Liver (tissue), 9 donors: ENCODE measurements around the gene CYREN. TPM values are rescaled to one million over a fixed set of nuclear protein-coding genes. Genes with fewer than 3 reads are reported as not detected.

ENCODE experiments used
- DNase-seq: peaks from one replicate; pipeline ENCODE4 v3.0.0-alpha.2; 2017; ENCODE audit warnings: low spot score
- H3K27ac ChIP-seq, 2 donors: one replicate each; pipeline ENCODE4 v1.7.0; 2013; ENCODE audit warnings: inconsistent platforms in 2 of 2, low read length in 2 of 2, control low read depth in 1 of 2, low read depth in 1 of 2, mild to moderate bottlenecking in 1 of 2
- H3K27me3 ChIP-seq, 4 donors: one replicate each; pipeline versions ENCODE4 v1.6.1 to v1.7.0; 2013; ENCODE audit warnings: low read length in 3 of 4, inconsistent platforms in 1 of 4, mild to moderate bottlenecking in 1 of 4, moderate library complexity in 1 of 4; ENCODE audit not compliant: control insufficient read depth in 4 of 4, insufficient read depth in 4 of 4
- H3K36me3 ChIP-seq, 4 donors: one replicate each; pipeline versions ENCODE4 v1.6.1 to v1.7.0; 2013; ENCODE audit warnings: low read length in 3 of 4, mild to moderate bottlenecking in 3 of 4, low read depth in 1 of 4, moderate library complexity in 1 of 4; ENCODE audit not compliant: control insufficient read depth in 4 of 4, insufficient read depth in 3 of 4
- H3K4me1 ChIP-seq, 4 donors: one replicate each; pipeline versions ENCODE4 v1.6.1 to v1.7.0; 2013; ENCODE audit warnings: low read length in 3 of 4, mild to moderate bottlenecking in 3 of 4, moderate library complexity in 1 of 4; ENCODE audit not compliant: control insufficient read depth in 4 of 4, insufficient read depth in 4 of 4
- H3K4me3 ChIP-seq, 3 donors: one replicate each; pipeline versions ENCODE4 v1.6.1 to v1.7.0; 2013; ENCODE audit warnings: low read length in 3 of 3, control low read depth in 1 of 3, low read depth in 1 of 3, mild to moderate bottlenecking in 1 of 3
- H3K9ac ChIP-seq, 2 donors: one replicate each; pipeline ENCODE4 v1.7.0; 2013; ENCODE audit warnings: low read length in 2 of 2, mild to moderate bottlenecking in 2 of 2, moderate library complexity in 2 of 2, control low read depth in 1 of 2, low read depth in 1 of 2
- H3K9me3 ChIP-seq, 4 donors: one replicate each; pipeline versions ENCODE4 v1.6.1 to v1.7.0; 2013; ENCODE audit warnings: low read length in 3 of 4; ENCODE audit not compliant: control insufficient read depth in 4 of 4
- ATF3 ChIP-seq: IDR thresholded peaks from 2 replicates; pipeline ENCODE4 v1.6.1; 2016; ENCODE audit warnings: antibody characterized with exemption
- CTCF ChIP-seq: fragments of 150-350 bp; IDR thresholded peaks from 2 replicates; pipeline ENCODE4 v1.5.1; 2017; ENCODE audit warnings: improper control_type of control experiment, low read depth, low read length; ENCODE audit not compliant: missing input control
- FOXA2 ChIP-seq: IDR thresholded peaks from 2 replicates; pipeline ENCODE4 v1.6.1; 2016; ENCODE audit warnings: antibody characterized with exemption
- JUND ChIP-seq, 2 donors: IDR thresholded peaks; 2 replicates each; pipeline ENCODE4 v1.6.1; 2016; ENCODE audit warnings: antibody characterized with exemption in 2 of 2
- MAX ChIP-seq: IDR thresholded peaks from 2 replicates; pipeline ENCODE4 v1.6.1; 2016; ENCODE audit warnings: antibody characterized with exemption
- NR2F2 ChIP-seq: IDR thresholded peaks from 2 replicates; pipeline ENCODE4 v1.6.1; 2016; ENCODE audit warnings: antibody characterized with exemption
- RAD21 ChIP-seq, 2 donors: IDR thresholded peaks; 2 replicates each; pipeline ENCODE4 v1.6.1; 2016; ENCODE audit warnings: antibody characterized with exemption in 2 of 2, mild to moderate bottlenecking in 2 of 2
- REST ChIP-seq: IDR thresholded peaks from 2 replicates; pipeline ENCODE4 v1.6.1; 2016; ENCODE audit warnings: antibody characterized with exemption, mild to moderate bottlenecking
- RXRA ChIP-seq, 2 donors: IDR thresholded peaks; 2 replicates each; pipeline ENCODE4 v1.6.1; 2017 to 2018; ENCODE audit warnings: antibody characterized with exemption in 2 of 2, mild to moderate bottlenecking in 1 of 2
- TAF1 ChIP-seq: conservative IDR thresholded peaks from 2 replicates; pipeline ENCODE4 v1.6.1; 2016; ENCODE audit warnings: antibody characterized with exemption, mild to moderate bottlenecking
- YY1 ChIP-seq: IDR thresholded peaks from 2 replicates; pipeline ENCODE4 v1.6.1; 2016; ENCODE audit warnings: antibody characterized with exemption, mild to moderate bottlenecking
- WGBS: extraction: QIAGEN DNeasy Blood & Tissue Kit; methylation state at CpG from one replicate; pipeline ENCODE4 v1.1.7; 2013; 5-methylcytosine and 5-hydroxymethylcytosine counted together
- polyA plus RNA-seq, 2 donors: library from polyadenylated mRNA; stranded (reverse) in 1 of 2; unstranded in 1 of 2; fragments of 200-250 nt in 1 of 2; fragments of >200 nt in 1 of 2; fragmentation: Nextera tagmentation in 1 of 2; extraction: Ambion mirVana in 1 of 2; gene quantifications; one replicate each; pipeline versions ENCODE4 v1.2.1 to v1.2.3, GENCODE V29; 2013 to 2015
- total RNA-seq, 2 donors: library from RNA; depleted of rRNA; stranded (reverse); fragments of >200 nt; gene quantifications; one replicate each; pipeline ENCODE4 v1.2.3, GENCODE V29; 2014
- donor health status: healthy.
- donor health status: healthy.
- donor health status: healthy.
- donor health status: healthy.
- donor health status: healthy.

CYREN gene
- total and polyA plus RNA-seq, 4 donors, result 13.2 to 20.3 (median 16.0) TPM

GRCh38 chr7:135159359-135160085 is 11.0 kb downstream of the CYREN start:
- no peaks in the 10 kb centered on the region for H3K27me3 ChIP-seq
- peak overlapping the region in 1 of 2 donors; percentile 63 for H3K9ac ChIP-seq
- no peak for DNase-seq
- no peak overlapping the region for H3K4me3 ChIP-seq
- H3K36me3 ChIP-seq, result peaks cover 0 to 7% (median 3%) of the 10 kb centered on the region in 4 donors
- peak overlapping the region; percentile 58 to 85 for H3K27ac ChIP-seq
- TF ChIP-seq TAF1 (no peak), RAD21 (IDR thresholded peaks at IDR 0.05) (no peak), MAX (no peak), YY1 (no peak), REST (no peak)
- no peaks in the 10 kb centered on the region for H3K9me3 ChIP-seq
- peaks cover 6 to 40% (median 24%) of the 10 kb centered on the region in 4 donors for H3K4me1 ChIP-seq
- 87% methylated on average over 2 of the region's 2 CpGs for WGBS

GRCh38 chr7:135158874-135159273 is 11.6 kb downstream of the CYREN start:
- DNase-seq, result no peak
- Histone ChIP-seq H3K4me3 (no peak overlapping the region), H3K4me1 (peaks cover 5 to 40% (median 24%) of the 10 kb centered on the region in 4 donors), H3K27me3 (no peaks in the 10 kb centered on the region), H3K36me3 (peaks cover 0 to 4% (median 2%) of the 10 kb centered on the region in 4 donors), H3K27ac (peak overlapping the region; percentile 55 to 58), H3K9ac (no peak overlapping the region), H3K9me3 (no peaks in the 10 kb centered on the region)
- TF ChIP-seq NR2F2 (no peak), MAX (no peak), RXRA (IDR thresholded peaks at IDR 0.05) (no peak)
- WGBS, result 80% methylated on average over 6 of the region's 6 CpGs

GRCh38 chr7:135158141-135158655 is 12.3 kb downstream of the CYREN start:
- peaks cover 0 to 4% (median 2%) of the 10 kb centered on the region in 4 donors for H3K36me3 ChIP-seq
- H3K27ac ChIP-seq, result peak overlapping the region; percentile 1 to 55
- WGBS, result 98% methylated on average over 1 of the region's 1 CpG
- H3K9me3 ChIP-seq, result no peaks in the 10 kb centered on the region
- DNase-seq, result no peak
- H3K4me1 ChIP-seq, result peaks cover 5 to 40% (median 24%) of the 10 kb centered on the region in 4 donors
- H3K27me3 ChIP-seq, result no peaks in the 10 kb centered on the region
- no peak overlapping the region for H3K9ac ChIP-seq
- TF ChIP-seq RXRA (IDR thresholded peaks at IDR 0.05) (no peak), FOXA2 (no peak), CTCF (no peak), JUND (IDR thresholded peaks at IDR 0.05) (no peak), ATF3 (no peak), MAX (no peak)
- no peak overlapping the region for H3K4me3 ChIP-seq
